ENCODE results near the gene PIP4K2A. TPM values are rescaled to one million over a fixed set of nuclear protein-coding genes. Genes with fewer than 3 reads are reported as not detected.

PIP4K2A gene
- total and polyA plus RNA-seq, 2 of the 13 experiments (the other 11 are each of a cell fraction or from before 2014, with no cell fraction given): 9.1 to 22.6 TPM

DNA sequence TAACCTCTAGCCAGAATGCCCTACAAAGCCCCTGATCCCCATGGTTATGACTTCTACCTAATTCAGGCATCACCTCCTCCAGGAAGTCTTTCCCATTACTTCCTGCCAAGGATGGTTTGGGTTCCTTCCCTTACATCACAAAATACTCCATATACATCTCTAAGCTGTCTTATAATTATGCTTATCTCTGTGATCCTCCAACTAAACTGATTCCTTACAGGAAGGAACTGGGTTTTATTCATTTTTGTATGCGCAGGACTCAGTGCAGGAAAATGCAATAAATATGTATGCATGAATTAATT is 41.3 kb downstream of the PIP4K2A start:
- in situ Hi-C loops (cut with HindIII; ENCODE audit: extremely low pct_ligation_motif_present, low pct_unique_long_range_greater_than_20kb): no loop called here
- Histone ChIP-seq H3K36me3 (replicated peaks in 1 of 2; ENCODE audit: control insufficient read depth in 1 of 2, insufficient read depth in 2 of 2, low read length in 2 of 2) (no peaks in the 10 kb centered on the region), H3K79me2 (ENCODE audit: insufficient read depth, low read length) (peaks cover 40% of the 10 kb centered on the region), H2AFZ (ENCODE audit: low read length) (no peak overlapping the region), H3K9me3 (ENCODE audit: low read length) (no peaks in the 10 kb centered on the region), H3K9ac (ENCODE audit: insufficient read depth, low read depth, low read length) (no peak overlapping the region), H3K27ac (ENCODE audit: extremely low read length, insufficient read depth, low read length) (no peak overlapping the region), H3K4me1 (ENCODE audit: insufficient read depth, low read length) (peaks cover 23% of the 10 kb centered on the region), H3K27me3 (ENCODE audit: control insufficient read depth in 1 of 2, insufficient read depth in 2 of 2, low read length in 2 of 2) (no peaks in the 10 kb centered on the region), H3K4me3 (replicated peaks in 1 of 3; ENCODE audit: insufficient read depth in 1 of 3, low read depth in 2 of 3, low read length in 3 of 3) (no peak overlapping the region), H3K4me2 (ENCODE audit: low read depth, low read length) (no peak overlapping the region), H4K20me1 (ENCODE audit: insufficient read depth, low read length) (no peaks in the 10 kb centered on the region)
- WGBS (ENCODE audit: low lambda C conversion rate): 93% methylated on average over 1 of the region's 1 CpG
- no TSS peak for BruUV-seq (replicated peaks)
- intact Hi-C loops (cut with micrococcal nuclease; ENCODE audit: unreplicated experiment): no loop called here
- DNase-seq (ENCODE audit: low spot score) (no peak), ATAC-seq (no peak), FAIRE-seq (no peak)
- ChIA-PET POLR2A (no interaction called here), CTCF (ENCODE audit: low intra/inter-chr PET ratio, low total read pairs) (no interaction called here)
- TF ChIP-seq IRX3 (CRISPR knock-in tag; IDR thresholded peaks at IDR 0.05; ENCODE audit: borderline replicate concordance, low read depth) (no peak), RXRA (CRISPR knock-in tag; IDR thresholded peaks at IDR 0.05) (no peak), ZNF572 (CRISPR knock-in tag; IDR thresholded peaks at IDR 0.05) (no peak), DPF2 (CRISPR knock-in tag; IDR thresholded peaks at IDR 0.05; ENCODE audit: borderline replicate concordance, low read depth) (no peak), DNMT3B (CRISPR knock-in tag; conservative IDR thresholded peaks at IDR 0.05) (no peak), PHF21A (CRISPR knock-in tag; IDR thresholded peaks at IDR 0.05) (no peak), ZNF749 (CRISPR knock-in tag; IDR thresholded peaks at IDR 0.05; ENCODE audit: borderline replicate concordance) (no peak), ZUFSP (CRISPR knock-in tag; IDR thresholded peaks at IDR 0.05; ENCODE audit: borderline replicate concordance) (no peak), KMT2A (CRISPR knock-in tag; IDR thresholded peaks at IDR 0.05) (no peak), ZNF709 (CRISPR knock-in tag; IDR thresholded peaks at IDR 0.05) (no peak), ZNF451 (CRISPR knock-in tag; IDR thresholded peaks at IDR 0.05) (no peak), ZNF251 (CRISPR knock-in tag; IDR thresholded peaks at IDR 0.05) (no peak), EZH2 (conservative IDR thresholded peaks at IDR 0.05; ENCODE audit: low read depth, low read length) (no peak)
- TF ChIP-seq, protein P1, sequence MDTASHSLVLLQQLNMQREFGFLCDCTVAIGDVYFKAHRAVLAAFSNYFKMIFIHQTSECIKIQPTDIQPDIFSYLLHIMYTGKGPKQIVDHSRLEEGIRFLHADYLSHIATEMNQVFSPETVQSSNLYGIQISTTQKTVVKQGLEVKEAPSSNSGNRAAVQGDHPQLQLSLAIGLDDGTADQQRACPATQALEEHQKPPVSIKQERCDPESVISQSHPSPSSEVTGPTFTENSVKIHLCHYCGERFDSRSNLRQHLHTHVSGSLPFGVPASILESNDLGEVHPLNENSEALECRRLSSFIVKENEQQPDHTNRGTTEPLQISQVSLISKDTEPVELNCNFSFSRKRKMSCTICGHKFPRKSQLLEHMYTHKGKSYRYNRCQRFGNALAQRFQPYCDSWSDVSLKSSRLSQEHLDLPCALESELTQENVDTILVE (CRISPR knock-in tag; IDR thresholded peaks at IDR 0.05): no peak
- TF ChIP-seq, protein P2, sequence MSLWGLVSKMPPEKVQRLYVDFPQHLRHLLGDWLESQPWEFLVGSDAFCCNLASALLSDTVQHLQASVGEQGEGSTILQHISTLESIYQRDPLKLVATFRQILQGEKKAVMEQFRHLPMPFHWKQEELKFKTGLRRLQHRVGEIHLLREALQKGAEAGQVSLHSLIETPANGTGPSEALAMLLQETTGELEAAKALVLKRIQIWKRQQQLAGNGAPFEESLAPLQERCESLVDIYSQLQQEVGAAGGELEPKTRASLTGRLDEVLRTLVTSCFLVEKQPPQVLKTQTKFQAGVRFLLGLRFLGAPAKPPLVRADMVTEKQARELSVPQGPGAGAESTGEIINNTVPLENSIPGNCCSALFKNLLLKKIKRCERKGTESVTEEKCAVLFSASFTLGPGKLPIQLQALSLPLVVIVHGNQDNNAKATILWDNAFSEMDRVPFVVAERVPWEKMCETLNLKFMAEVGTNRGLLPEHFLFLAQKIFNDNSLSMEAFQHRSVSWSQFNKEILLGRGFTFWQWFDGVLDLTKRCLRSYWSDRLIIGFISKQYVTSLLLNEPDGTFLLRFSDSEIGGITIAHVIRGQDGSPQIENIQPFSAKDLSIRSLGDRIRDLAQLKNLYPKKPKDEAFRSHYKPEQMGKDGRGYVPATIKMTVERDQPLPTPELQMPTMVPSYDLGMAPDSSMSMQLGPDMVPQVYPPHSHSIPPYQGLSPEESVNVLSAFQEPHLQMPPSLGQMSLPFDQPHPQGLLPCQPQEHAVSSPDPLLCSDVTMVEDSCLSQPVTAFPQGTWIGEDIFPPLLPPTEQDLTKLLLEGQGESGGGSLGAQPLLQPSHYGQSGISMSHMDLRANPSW (CRISPR knock-in tag; IDR thresholded peaks at IDR 0.05; ENCODE audit: borderline replicate concordance): no peak
- TF ChIP-seq, protein P3, sequence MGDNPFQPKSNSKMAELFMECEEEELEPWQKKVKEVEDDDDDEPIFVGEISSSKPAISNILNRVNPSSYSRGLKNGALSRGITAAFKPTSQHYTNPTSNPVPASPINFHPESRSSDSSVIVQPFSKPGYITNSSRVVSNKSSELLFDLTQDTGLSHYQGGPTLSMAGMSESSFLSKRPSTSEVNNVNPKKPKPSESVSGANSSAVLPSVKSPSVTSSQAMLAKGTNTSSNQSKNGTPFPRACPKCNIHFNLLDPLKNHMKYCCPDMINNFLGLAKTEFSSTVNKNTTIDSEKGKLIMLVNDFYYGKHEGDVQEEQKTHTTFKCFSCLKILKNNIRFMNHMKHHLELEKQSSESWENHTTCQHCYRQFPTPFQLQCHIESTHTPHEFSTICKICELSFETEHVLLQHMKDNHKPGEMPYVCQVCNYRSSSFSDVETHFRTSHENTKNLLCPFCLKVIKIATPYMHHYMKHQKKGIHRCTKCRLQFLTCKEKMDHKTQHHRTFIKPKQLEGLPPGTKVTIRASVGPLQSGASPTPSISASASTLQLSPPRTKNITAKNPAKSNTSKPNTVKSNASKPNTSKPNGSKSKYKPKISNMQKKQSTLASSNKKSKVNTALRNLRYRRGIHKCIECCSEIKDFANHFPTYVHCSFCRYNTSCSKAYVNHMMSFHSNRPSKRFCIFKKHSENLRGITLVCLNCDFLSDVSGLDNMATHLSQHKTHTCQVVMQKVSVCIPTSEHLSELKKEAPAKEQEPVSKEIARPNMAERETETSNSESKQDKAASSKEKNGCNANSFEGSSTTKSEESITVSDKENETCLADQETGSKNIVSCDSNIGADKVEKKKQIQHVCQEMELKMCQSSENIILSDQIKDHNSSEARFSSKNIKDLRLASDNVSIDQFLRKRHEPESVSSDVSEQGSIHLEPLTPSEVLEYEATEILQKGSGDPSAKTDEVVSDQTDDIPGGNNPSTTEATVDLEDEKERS (CRISPR knock-in tag; IDR thresholded peaks at IDR 0.05): no peak
